MM.1S (cell line): Measurements from ENCODE around the gene AKR7A2.
A peak's percentile ranks its signal among the peaks of the same experiment; 100 is the strongest.

Source experiments
- DNase-seq: peaks from one replicate; pipeline ENCODE4 v3.0.0-alpha.2; 2015
- H2AFZ ChIP-seq: fragments of 300-600 bp; sonication (generic); 2 replicates; pipeline ENCODE4 v1.6.0; 2016; ENCODE audit warnings: antibody characterized with exemption, low read length
- H3F3A ChIP-seq: fragments of 300-600 bp; sonication (generic); 2 replicates; pipeline ENCODE4 v1.6.1; 2016; ENCODE audit warnings: mild to moderate bottlenecking, antibody characterized with exemption, low read length, moderate library complexity, mixed read lengths; ENCODE audit not compliant: insufficient read depth
- H3K27ac ChIP-seq: fragments of 300-600 bp; sonication (generic); 2 replicates; pipeline ENCODE4 v1.5.1; 2016; ENCODE audit warnings: mild to moderate bottlenecking, low read length
- H3K27me3 ChIP-seq: fragments of 300-600 bp; sonication (generic); replicated peaks from 2 replicates; pipeline ENCODE4 v1.6.0; 2016; ENCODE audit warnings: low read length; ENCODE audit not compliant: insufficient read depth
- H3K36me3 ChIP-seq: fragments of 300-600 bp; sonication (generic); replicated peaks from 2 replicates; pipeline ENCODE4 v1.6.1; 2016; ENCODE audit warnings: mild to moderate bottlenecking, low read length, mixed read lengths; ENCODE audit not compliant: insufficient read depth
- H3K4me1 ChIP-seq: fragments of 300-600 bp; sonication (generic); 2 replicates; pipeline ENCODE4 v1.6.1; 2016; ENCODE audit warnings: low read length, mixed read lengths
- H3K4me2 ChIP-seq: fragments of 300-600 bp; sonication (generic); 2 replicates; pipeline ENCODE4 v1.6.0; 2016; ENCODE audit warnings: low read depth, low read length
- H3K4me3 ChIP-seq: fragments of 300-600 bp; sonication (generic); 2 replicates; pipeline ENCODE4 v1.5.1; 2016; ENCODE audit warnings: low read length, mixed read lengths
- H3K79me2 ChIP-seq: fragments of 300-600 bp; sonication (generic); 2 replicates; pipeline ENCODE4 v1.6.1; 2016; ENCODE audit warnings: mixed run types, low read length, mixed read lengths
- H3K9ac ChIP-seq: fragments of 300-600 bp; sonication (generic); 2 replicates; pipeline ENCODE4 v1.6.1; 2016; ENCODE audit warnings: low read length, mixed read lengths
- H3K9me2 ChIP-seq: fragments of 300-600 bp; sonication (generic); replicated peaks from 2 replicates; pipeline ENCODE4 v1.6.1; 2016; ENCODE audit warnings: mild to moderate bottlenecking, low read length, mixed read lengths; ENCODE audit not compliant: insufficient read depth
- H3K9me3 ChIP-seq: fragments of 300-600 bp; sonication (generic); replicated peaks from 2 replicates; pipeline ENCODE4 v1.6.1; 2016; ENCODE audit warnings: mild to moderate bottlenecking, low read length, mixed read lengths; ENCODE audit not compliant: insufficient read depth
- H4K20me1 ChIP-seq: fragments of 300-600 bp; sonication (generic); 2 replicates; pipeline ENCODE4 v1.6.1; 2016; ENCODE audit warnings: mild to moderate bottlenecking, low read length, moderate library complexity, mixed read lengths; ENCODE audit not compliant: insufficient read depth
- EZH2 ChIP-seq: fragments of 300-600 bp; sonication (generic); optimal IDR thresholded peaks from 2 replicates; pipeline ENCODE3; 2017; ENCODE audit warnings: low read depth, mild to moderate bottlenecking, antibody characterized with exemption, low read length, mixed read lengths
- EZH2phosphoT487 ChIP-seq: fragments of 300-600 bp; sonication (generic); IDR thresholded peaks from 2 replicates; pipeline ENCODE4 v1.6.1; 2018; ENCODE audit warnings: antibody characterized with exemption, low read length
- TF ChIP-seq, protein P1 (sequence below): fragments of 300-600 bp; sonication (generic); IDR thresholded peaks from 2 replicates; pipeline ENCODE4 v1.5.1; 2016; ENCODE audit warnings: antibody characterized with exemption, low read length, mixed read lengths

The AKR7A2 gene

DNA sequence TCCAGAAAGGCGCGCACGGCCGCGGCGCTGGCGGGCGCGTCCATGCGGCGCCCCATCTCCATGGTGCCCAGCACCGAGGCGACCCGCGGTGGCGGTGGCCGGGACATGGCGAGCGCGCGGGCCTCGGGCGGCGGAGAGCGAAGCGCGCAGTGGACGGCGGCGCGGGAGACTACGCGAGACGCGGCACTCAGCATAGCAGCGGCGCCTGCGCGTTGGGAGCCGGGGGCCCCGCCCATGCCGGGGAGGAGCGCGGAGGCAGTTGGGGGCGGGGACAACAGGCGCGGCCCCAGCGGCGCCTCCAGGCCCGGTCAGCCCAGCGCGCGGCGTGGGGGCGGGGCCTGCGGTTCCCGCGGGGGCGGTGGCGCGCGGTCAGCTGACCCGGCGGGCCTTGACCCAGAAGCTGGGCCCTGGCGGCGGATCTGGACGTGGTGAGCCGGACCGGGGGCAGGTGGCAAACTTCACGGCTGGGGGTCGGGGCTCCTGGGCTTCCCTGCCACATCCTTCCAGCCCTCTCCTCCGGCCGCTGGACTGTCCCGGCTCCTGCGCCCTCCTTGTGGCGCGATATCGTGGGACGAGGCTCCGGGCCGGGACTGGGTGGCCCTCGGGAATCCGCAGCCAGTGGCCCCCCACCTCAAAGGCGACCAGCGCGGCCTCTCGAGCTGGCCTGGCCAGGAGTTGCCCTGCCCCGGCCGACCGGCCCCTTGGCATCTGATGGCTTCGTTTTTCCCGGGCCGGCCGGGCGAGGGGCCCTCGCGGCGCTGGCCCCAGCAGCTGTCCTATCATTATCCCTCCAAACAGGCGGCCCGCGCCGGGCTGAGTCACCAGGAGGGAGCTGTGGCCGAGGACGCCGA, at the start of gene AKR7A2, which contains the start of gene SLC66A1:
TSS of gene AKR7A2 (minus strand) at position 214 of the 851 bp plus-strand sequence. CDS start at position 194, 20 bp downstream.
TSS of gene SLC66A1 (plus strand) at position 396 of the 851 bp plus-strand sequence. CDS start 5,352 bp downstream, outside the sequence.
- Histone ChIP-seq H3K9me2 (no peaks in the 10 kb centered on the region), H3K9ac (peak within 1 kb of the TSS; percentile 94), H3K79me2 (peaks cover 16% of the 10 kb centered on the region), H3K36me3 (no peaks in the 10 kb centered on the region), H3K4me1 (peaks cover 15% of the 10 kb centered on the region; the same call in 1 of the 2 replicates), H3K9me3 (no peaks in the 10 kb centered on the region), H4K20me1 (no peaks in the 10 kb centered on the region), H3F3A (no peaks in the 10 kb centered on the region), H3K4me3 (peak within 1 kb of the TSS; percentile 97), H2AFZ (peak within 1 kb of the TSS; percentile 95), H3K27ac (no peak within 1 kb of the TSS), H3K4me2 (peak within 1 kb of the TSS; percentile 98), H3K27me3 (no peaks in the 10 kb centered on the region)
- DNase-seq: peak; percentile 95
- TF ChIP-seq, protein P1, sequence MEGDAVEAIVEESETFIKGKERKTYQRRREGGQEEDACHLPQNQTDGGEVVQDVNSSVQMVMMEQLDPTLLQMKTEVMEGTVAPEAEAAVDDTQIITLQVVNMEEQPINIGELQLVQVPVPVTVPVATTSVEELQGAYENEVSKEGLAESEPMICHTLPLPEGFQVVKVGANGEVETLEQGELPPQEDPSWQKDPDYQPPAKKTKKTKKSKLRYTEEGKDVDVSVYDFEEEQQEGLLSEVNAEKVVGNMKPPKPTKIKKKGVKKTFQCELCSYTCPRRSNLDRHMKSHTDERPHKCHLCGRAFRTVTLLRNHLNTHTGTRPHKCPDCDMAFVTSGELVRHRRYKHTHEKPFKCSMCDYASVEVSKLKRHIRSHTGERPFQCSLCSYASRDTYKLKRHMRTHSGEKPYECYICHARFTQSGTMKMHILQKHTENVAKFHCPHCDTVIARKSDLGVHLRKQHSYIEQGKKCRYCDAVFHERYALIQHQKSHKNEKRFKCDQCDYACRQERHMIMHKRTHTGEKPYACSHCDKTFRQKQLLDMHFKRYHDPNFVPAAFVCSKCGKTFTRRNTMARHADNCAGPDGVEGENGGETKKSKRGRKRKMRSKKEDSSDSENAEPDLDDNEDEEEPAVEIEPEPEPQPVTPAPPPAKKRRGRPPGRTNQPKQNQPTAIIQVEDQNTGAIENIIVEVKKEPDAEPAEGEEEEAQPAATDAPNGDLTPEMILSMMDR: no peak
- TF ChIP-seq EZH2 (no peak), EZH2phosphoT487 (no peak)

DNA sequence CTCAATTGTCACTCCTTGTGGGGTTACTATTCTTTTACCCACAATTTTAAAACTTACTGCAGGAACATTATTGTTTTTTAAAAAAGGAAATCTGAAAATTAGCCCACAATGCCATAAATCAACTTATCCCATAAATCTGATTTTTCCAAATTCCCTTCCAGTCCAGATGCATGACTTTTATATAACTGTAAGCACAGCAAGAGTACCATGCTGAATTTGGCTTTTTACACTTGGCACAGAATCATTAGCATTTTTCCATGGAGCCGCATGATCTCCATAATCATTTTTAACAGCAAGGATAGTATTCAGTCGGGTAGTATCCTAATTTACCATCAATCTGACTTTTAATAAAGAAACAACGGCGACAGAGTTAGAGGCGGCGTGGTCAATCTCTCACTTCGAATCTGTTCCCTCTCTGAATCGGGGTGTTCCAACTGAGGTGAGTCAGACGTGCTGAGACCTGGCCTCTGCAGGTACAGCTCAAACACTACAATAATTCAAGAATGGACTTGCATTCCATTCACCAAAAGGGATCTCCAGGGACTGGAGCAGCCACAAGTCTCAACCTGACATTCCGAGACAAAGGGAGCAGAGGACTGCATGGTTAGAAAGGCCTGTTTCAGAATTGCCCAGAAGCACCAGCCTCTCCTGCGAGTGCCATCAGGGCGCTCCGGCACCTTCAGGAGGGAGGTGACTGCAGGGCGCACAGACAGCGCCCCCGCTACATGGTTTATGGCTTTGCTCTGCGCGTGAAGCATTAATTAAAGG, 49.1 kb upstream of the AKR7A2 start:
- H3K27me3 ChIP-seq: no peaks in the 10 kb centered on the region

DNA sequence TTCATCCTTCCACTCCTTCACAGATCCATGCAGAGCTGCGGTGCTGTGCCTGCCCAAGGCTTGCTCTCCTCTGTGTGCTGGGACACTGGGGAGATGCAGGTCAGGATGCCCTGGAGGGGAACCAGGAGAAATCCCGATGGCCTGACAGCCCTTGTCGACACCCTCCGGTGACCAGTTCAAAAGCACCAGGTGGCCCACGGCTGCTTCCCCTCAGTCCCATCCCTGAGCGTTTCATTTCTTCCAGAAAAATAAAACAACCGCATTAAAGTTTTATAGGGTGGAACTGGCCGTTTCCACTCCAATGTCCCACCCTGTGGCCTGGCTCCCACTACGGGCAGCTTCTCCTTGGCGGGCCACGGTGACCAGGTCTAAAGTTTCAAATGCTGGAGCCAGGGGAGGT, 48.5 kb upstream of the AKR7A2 start:
- Histone ChIP-seq H3K9me2 (no peaks in the 10 kb centered on the region), H3K4me3 (no peak overlapping the region), H3K4me2 (no peak overlapping the region), H3K79me2 (peaks cover 18% of the 10 kb centered on the region), H2AFZ (no peak overlapping the region), H4K20me1 (no peaks in the 10 kb centered on the region; the same call in 1 of the 2 replicates), H3K4me1 (no peaks in the 10 kb centered on the region), H3F3A (no peaks in the 10 kb centered on the region), H3K27me3 (no peaks in the 10 kb centered on the region), H3K36me3 (0 out of 2 replicates have a peak, but pooled peaks cover 4% of the 10 kb centered on the region), H3K9me3 (no peaks in the 10 kb centered on the region), H3K27ac (no peak overlapping the region), H3K9ac (no peak overlapping the region)
- DNase-seq: no peak
- TF ChIP-seq, protein P1: no peak
- TF ChIP-seq EZH2 (no peak), EZH2phosphoT487 (no peak)

More for the DNA sequence above, 49.1 kb upstream of the AKR7A2 start:
- no peaks in the 10 kb centered on the region for H3K9me3 ChIP-seq
- no peak for DNase-seq
- H3K27ac ChIP-seq: no peak overlapping the region
- no peaks in the 10 kb centered on the region for H3K9me2 ChIP-seq
- no peaks in the 10 kb centered on the region for H3K4me1 ChIP-seq
- H2AFZ ChIP-seq: no peak overlapping the region
- H3K4me3 ChIP-seq: no peak overlapping the region
- no peaks in the 10 kb centered on the region for H3K36me3 ChIP-seq
- no peaks in the 10 kb centered on the region for H3F3A ChIP-seq
- no peak overlapping the region for H3K4me2 ChIP-seq
- no peaks in the 10 kb centered on the region; the same call in 1 of the 2 replicates for H4K20me1 ChIP-seq
- peaks cover 18% of the 10 kb centered on the region for H3K79me2 ChIP-seq
- TF ChIP-seq, protein P1: no peak
- TF ChIP-seq EZH2phosphoT487: no peak
- no peak overlapping the region for H3K9ac ChIP-seq
